Ishikawa (cell line): Measurements from ENCODE around the gene PLCE1.

Experiments
- CEBPB ChIP-seq: IDR thresholded peaks from 2 replicates; pipeline ENCODE4 v1.6.1; 2012
- CREB1 ChIP-seq: IDR thresholded peaks from 2 replicates; pipeline ENCODE4 v1.6.1; 2012; ENCODE audit warnings: low read depth
- EGR1 ChIP-seq: IDR thresholded peaks from 2 replicates; pipeline ENCODE4 v1.6.1; 2012
- EP300 ChIP-seq: IDR thresholded peaks from 2 replicates; pipeline ENCODE4 v1.6.1; 2012; ENCODE audit warnings: borderline replicate concordance
- FOXM1 ChIP-seq: IDR thresholded peaks from 2 replicates; pipeline ENCODE4 v1.6.1; 2012; ENCODE audit warnings: low read depth, borderline replicate concordance
- NFIC ChIP-seq: IDR thresholded peaks from 2 replicates; pipeline ENCODE4 v1.6.1; 2012
- RAD21 ChIP-seq: IDR thresholded peaks from 2 replicates; pipeline ENCODE4 v1.6.1; 2012; ENCODE audit warnings: low read depth
- TAF1 ChIP-seq: IDR thresholded peaks from 2 replicates; pipeline ENCODE4 v1.6.1; 2012; ENCODE audit warnings: low read depth, mild to moderate bottlenecking
- TCF12 ChIP-seq: IDR thresholded peaks from 2 replicates; pipeline ENCODE4 v1.6.1; 2012; ENCODE audit warnings: low read depth
- TEAD4 ChIP-seq: IDR thresholded peaks from 2 replicates; pipeline ENCODE4 v1.6.1; 2012
- YY1 ChIP-seq: IDR thresholded peaks from 2 replicates; pipeline ENCODE4 v1.6.1; 2012; ENCODE audit warnings: low read depth
- ZBTB7A ChIP-seq: IDR thresholded peaks from 2 replicates; pipeline ENCODE4 v1.6.1; 2012; ENCODE audit warnings: low read depth
- TF ChIP-seq, protein P1 (sequence below): IDR thresholded peaks from 2 replicates; pipeline ENCODE4 v1.6.1; 2012
- TF ChIP-seq, protein P2 (sequence below): IDR thresholded peaks from 2 replicates; pipeline ENCODE4 v1.6.1; 2012
- TF ChIP-seq, protein P3 (sequence below): IDR thresholded peaks from 2 replicates; pipeline ENCODE4 v1.6.1; 2012; ENCODE audit warnings: low read depth, mild to moderate bottlenecking

Gene PLCE1

DNA sequence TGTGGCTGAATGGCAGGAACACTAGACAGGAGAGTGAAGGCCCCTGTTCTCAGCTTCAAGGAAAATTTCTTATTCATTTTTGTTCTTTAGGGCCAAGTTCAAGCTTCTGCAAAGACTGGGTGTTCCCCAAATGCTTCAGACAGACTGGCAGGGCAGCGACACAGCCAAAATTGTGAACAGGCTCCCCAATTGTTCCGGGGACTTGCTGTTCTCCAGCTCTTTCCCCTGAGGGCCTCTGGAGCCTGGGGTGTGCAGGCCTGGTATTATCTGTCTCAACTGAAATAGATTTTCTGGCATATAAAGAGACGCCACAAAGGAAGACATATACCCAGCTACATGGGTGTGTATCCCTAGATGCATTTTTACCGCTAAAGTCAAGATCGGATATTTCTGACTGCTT lies 30.3 kb upstream of the PLCE1 start:
- TF ChIP-seq NFIC (no peak), TCF12 (no peak), ZBTB7A (no peak), EGR1 (no peak), TAF1 (no peak), EP300 (no peak), CREB1 (no peak), RAD21 (no peak), YY1 (no peak)
- TF ChIP-seq, protein P1, sequence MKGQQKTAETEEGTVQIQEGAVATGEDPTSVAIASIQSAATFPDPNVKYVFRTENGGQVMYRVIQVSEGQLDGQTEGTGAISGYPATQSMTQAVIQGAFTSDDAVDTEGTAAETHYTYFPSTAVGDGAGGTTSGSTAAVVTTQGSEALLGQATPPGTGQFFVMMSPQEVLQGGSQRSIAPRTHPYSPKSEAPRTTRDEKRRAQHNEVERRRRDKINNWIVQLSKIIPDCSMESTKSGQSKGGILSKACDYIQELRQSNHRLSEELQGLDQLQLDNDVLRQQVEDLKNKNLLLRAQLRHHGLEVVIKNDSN = no peak
- TF ChIP-seq, protein P2, sequence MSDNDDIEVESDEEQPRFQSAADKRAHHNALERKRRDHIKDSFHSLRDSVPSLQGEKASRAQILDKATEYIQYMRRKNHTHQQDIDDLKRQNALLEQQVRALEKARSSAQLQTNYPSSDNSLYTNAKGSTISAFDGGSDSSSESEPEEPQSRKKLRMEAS = no peak
- TF ChIP-seq, protein P3, sequence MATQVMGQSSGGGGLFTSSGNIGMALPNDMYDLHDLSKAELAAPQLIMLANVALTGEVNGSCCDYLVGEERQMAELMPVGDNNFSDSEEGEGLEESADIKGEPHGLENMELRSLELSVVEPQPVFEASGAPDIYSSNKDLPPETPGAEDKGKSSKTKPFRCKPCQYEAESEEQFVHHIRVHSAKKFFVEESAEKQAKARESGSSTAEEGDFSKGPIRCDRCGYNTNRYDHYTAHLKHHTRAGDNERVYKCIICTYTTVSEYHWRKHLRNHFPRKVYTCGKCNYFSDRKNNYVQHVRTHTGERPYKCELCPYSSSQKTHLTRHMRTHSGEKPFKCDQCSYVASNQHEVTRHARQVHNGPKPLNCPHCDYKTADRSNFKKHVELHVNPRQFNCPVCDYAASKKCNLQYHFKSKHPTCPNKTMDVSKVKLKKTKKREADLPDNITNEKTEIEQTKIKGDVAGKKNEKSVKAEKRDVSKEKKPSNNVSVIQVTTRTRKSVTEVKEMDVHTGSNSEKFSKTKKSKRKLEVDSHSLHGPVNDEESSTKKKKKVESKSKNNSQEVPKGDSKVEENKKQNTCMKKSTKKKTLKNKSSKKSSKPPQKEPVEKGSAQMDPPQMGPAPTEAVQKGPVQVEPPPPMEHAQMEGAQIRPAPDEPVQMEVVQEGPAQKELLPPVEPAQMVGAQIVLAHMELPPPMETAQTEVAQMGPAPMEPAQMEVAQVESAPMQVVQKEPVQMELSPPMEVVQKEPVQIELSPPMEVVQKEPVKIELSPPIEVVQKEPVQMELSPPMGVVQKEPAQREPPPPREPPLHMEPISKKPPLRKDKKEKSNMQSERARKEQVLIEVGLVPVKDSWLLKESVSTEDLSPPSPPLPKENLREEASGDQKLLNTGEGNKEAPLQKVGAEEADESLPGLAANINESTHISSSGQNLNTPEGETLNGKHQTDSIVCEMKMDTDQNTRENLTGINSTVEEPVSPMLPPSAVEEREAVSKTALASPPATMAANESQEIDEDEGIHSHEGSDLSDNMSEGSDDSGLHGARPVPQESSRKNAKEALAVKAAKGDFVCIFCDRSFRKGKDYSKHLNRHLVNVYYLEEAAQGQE = no peak

DNA sequence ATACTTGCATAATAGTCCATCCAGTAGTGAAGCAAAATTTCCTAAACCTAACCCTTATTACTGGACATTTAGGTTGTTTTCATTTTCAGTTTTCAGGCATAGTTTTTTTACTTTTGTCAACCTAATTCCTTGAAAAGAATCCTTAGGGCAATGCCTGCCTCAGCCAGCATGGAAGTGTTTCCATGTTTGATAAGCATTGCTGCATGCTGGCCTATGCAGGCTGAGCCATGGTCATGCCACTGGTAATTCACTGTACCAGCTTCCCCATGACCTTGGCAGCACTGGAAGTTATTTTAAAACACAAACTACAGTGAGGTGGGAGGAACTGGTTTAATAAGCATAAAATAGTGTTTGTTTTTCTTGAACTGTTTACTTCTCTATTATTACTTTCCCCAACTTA lies 27.8 kb upstream of the PLCE1 start:
- no peak for TF ChIP-seq FOXM1
- TF ChIP-seq ZBTB7A = no peak
- TF ChIP-seq NFIC = no peak

DNA sequence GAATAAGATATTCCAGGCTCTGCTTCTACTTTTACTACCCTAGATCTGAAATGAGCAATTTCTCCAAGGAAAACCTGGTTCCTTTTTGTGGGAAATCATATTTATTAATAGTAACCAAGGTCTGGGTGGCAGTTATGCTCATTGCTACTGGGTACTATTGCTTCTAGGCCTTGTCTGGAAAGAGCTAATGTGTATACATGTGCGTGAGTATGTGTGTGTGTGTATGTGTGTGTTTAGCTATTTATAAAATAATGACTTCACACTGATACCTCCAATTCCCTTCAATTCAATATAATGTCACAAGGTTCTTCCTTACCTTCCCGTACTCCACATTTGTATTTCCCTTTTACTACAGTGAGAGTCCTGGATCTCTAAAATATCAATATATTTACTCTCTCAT lies 26.0 kb upstream of the PLCE1 start:
- TF ChIP-seq TAF1 = no peak
- TF ChIP-seq RAD21 = no peak
- TF ChIP-seq TCF12 = no peak

DNA sequence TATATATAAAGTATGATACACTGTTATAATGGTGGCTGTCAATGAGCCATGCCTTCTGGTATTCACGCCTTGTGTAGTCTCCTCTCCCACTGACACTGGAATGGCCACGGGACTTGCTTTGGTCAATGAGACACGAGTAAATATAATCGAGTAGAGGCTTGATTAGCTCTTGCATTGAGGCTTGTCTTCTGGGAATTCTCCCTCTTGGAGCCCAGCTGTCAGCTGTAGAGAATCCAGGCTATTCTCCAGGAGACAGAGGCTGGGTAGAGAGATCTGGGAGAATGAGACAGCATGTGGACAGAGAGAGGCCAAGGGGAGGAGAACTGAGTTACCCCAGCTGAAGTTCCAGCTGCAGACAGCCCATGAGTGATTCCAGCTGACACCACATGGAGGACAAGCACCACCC lies 25.2 kb upstream of the PLCE1 start:
- TF ChIP-seq NFIC (no peak), FOXM1 (no peak), ZBTB7A (no peak), EP300 (no peak), CEBPB (no peak), EGR1 (no peak), TEAD4 (no peak), CREB1 (no peak), TAF1 (no peak), TCF12 (no peak), YY1 (no peak), RAD21 (no peak)
- TF ChIP-seq, protein P2 = no peak
- TF ChIP-seq, protein P3 = no peak
- TF ChIP-seq, protein P1 = no peak

DNA sequence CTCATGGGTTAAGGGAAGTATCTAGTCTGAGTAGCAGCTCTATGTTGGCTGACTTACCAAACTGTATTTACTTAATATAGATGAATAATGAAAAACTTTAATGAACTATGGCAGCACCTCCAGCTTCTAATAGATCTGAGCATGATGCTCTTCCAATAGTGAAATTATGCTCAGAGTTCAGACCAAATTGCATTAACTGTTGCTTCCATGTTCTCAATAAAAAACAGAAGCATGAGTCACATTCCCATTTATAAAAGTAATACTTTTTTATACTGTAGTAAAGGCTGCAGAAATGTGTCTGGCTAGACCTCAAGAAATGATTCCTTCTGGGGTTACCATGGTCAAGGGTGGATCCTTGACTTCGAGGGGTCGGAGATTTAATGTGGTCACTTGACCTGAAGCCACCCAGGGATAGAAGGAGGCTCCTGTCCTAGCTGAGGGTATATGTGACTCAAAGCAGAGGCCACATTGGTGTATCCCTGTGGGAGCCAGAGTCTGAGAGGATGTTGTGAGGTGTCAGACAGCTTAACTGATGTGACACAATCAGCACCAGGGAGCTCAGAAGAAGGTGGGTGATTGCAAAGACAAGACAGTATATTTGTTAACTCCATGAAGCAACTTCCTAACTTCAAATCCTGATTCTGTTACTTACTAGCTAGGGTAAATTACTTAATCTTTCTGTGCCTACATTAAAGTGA lies 19.8 kb upstream of the PLCE1 start:
- no peak for TF ChIP-seq NFIC
- no peak for TF ChIP-seq TAF1
- TF ChIP-seq EGR1 = no peak
- no peak for TF ChIP-seq RAD21
- TF ChIP-seq CREB1 = no peak
- no peak for TF ChIP-seq ZBTB7A
- TF ChIP-seq, protein P2 = no peak
- TF ChIP-seq TCF12 = no peak
- no peak for TF ChIP-seq FOXM1
- TF ChIP-seq YY1 = no peak
- no peak for TF ChIP-seq EP300
- TF ChIP-seq, protein P1 = no peak
- TF ChIP-seq, protein P3 = no peak
- TF ChIP-seq TEAD4 = no peak
- TF ChIP-seq CEBPB = no peak
